AG04449 (cell line): Measurements from ENCODE around the gene CIAO2B.
A peak's percentile ranks its signal among the peaks of the same experiment; 100 is the strongest.

Experiments used
- CTCF ChIA-PET: fragments of 350-600 bp; formaldehyde crosslinking; extraction: SDS; loops from one replicate; lab custom pipeline; 2021; ENCODE audit warnings: antibody characterized with exemption; lab: Yijun Ruan, JAX
- POLR2A ChIA-PET: fragments of 400-600, 350-600 bp; formaldehyde crosslinking; extraction: SDS; loops from one replicate; lab custom pipeline; 2020; ENCODE audit warnings: antibody characterized with exemption, inconsistent platforms; lab: Yijun Ruan, JAX
- DNase-seq: peaks from one replicate; pipeline ENCODE4 v3.0.0-alpha.2; 2010; ENCODE audit warnings: low read depth, low spot score
- H3K4me3 ChIP-seq: 2 replicates; pipeline ENCODE4 v1.5.1; 2011; ENCODE audit warnings: low read depth, mild to moderate bottlenecking, control low read depth, low read length
- TF ChIP-seq, protein P1 (sequence below): IDR thresholded peaks from one replicate; pipeline ENCODE4 v1.5.1; 2011; ENCODE audit warnings: mild to moderate bottlenecking, moderate library complexity, low read length, control low read depth, inconsistent platforms; ENCODE audit not compliant: insufficient read depth; ENCODE audit errors: missing control alignments

Gene CIAO2B

DNA sequence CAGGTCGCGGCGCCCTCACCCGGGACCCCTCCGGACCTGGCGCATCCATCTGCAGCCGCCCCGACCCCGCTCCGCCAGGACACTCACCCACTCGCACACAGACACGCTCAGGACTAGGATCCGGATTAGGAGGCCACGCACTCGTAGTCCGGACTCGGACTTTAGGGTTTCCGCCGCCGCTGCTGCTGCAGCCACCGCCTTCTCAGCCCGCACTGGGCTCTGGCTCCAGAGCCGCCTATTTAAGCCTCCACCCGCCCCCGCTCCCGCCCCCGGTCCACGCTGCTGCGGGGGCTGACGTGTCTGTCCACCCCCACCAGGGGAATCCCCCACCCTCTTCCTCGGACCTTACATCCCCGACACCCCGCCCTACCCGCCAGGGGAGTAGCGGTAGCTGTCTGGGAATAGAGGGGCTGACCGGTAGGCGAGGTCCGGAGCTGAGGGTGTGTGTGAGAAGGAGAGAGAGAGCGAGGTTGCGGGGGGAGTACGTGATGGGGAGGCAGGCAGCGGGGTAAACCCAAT lies 8.8 kb downstream of the CIAO2B start, which contains the start of gene RRAD:
Gene RRAD (minus strand): TSS at position 214 of the 519 bp plus-strand sequence. CDS start 356 bp downstream, outside the sequence.
- TF ChIP-seq, protein P1, sequence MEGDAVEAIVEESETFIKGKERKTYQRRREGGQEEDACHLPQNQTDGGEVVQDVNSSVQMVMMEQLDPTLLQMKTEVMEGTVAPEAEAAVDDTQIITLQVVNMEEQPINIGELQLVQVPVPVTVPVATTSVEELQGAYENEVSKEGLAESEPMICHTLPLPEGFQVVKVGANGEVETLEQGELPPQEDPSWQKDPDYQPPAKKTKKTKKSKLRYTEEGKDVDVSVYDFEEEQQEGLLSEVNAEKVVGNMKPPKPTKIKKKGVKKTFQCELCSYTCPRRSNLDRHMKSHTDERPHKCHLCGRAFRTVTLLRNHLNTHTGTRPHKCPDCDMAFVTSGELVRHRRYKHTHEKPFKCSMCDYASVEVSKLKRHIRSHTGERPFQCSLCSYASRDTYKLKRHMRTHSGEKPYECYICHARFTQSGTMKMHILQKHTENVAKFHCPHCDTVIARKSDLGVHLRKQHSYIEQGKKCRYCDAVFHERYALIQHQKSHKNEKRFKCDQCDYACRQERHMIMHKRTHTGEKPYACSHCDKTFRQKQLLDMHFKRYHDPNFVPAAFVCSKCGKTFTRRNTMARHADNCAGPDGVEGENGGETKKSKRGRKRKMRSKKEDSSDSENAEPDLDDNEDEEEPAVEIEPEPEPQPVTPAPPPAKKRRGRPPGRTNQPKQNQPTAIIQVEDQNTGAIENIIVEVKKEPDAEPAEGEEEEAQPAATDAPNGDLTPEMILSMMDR: no peak
- peak within 1 kb of the TSS; percentile 46 for H3K4me3 ChIP-seq
- DNase-seq: no peak
- ChIA-PET CTCF (interaction anchor here (0.5 to 15.4 kb wide), 7 partner anchors 8 to 420 kb away, joined by 3 to 350 read pairs (median 3); partner anchors contain the start of genes CDH16 and NAE1), POLR2A (no interaction called here)

DNA sequence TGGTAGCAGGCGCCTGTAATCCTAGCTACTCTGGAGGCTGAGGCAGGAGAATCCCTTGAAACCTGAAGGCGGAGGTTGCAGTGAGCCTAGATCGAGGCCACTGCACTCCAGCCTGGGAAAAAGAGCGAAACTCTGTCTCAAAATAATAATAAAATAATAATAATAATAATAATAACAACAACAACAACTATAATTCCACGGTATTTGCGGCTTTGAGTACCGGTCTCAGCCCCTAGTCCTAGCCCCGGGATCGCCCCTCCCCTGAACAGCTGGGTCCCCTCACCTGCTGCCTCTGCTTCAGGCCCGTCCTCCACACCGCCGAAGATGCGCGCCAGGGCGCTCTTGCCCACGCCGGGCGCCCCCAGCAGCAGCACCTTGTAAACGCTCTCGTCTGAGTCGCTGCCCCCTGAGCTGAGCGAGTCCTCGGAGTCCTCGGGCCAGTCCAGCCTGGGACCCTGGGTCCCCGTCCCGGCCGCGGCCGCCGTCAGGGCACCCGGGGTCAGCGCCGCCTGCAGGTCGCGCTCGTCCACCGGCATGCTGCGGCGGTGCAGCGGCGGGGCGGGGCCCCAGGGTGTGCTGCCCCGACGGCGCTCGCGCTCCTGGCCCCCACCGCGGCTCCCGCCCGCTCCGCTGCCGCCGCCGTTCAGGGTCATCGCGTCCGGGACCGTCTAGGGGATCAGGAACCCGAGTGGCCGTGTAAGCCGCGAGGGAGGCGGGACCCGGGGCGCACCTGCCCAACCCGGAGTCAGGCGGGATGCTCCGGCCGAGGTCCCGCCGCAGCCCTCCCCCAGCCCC lies 9.5 kb downstream of the CIAO2B start:
- POLR2A ChIA-PET: no interaction called here
- TF ChIP-seq, protein P1: peak; percentile 27
- peak overlapping the region; percentile 46 for H3K4me3 ChIP-seq
- no peak for DNase-seq
- CTCF ChIA-PET: interaction anchor here (0.5 to 15.4 kb wide), 4 partner anchors 23 to 421 kb away, joined by 3 to 350 read pairs (median 4); partner anchors contain the start of gene NAE1

DNA sequence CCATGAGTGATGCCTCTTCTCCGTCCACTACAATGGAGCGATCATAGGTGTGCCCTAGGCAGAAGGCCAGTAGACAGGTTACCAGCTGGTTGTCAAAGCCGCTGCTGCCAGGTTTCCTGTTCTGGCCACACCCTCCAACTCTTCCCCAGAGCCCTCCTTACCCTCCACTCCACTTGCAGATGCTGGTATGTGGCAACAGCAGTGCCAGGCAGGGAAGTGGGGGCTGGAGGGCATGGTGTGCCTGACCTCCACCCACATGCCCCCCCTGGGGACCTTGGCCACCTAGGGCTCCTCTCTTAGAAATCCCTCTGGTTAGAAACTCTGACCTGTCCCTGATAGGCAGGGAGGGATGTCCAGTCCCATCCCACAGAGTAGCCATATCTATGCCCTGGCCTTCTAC lies 10.3 kb downstream of the CIAO2B start:
- no peak for DNase-seq
- POLR2A ChIA-PET: no interaction called here
- H3K4me3 ChIP-seq: no peak overlapping the region
- TF ChIP-seq, protein P1: no peak
- CTCF ChIA-PET: interaction anchor here (15.4 kb wide), 1 partner anchor 22 kb away, joined by 350 read pairs; no protein-coding TSS in a partner anchor

DNA sequence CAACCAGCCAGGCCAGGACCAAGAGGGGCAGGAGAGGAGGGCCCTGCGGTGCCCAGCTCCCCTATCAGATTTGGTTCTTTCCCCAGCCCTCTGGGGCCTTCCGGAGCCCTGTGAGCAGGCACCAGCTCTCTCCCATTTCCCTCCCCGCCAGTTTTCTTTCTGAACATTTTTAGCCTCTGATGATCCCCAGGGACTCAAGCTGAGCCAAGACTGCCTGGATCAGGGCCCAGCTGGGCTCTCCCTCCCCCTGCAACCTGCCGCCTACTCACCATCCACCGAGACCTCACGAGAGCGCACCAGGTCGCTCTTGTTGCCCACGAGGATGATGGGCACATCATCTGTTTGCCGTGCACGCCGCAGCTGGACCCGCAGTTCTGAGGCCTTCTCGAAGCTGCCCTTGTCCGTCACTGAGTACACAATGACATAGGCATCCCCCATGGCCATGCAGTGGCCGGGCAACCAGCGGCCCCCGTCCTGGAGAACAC lies 10.9 kb downstream of the CIAO2B start:
- no peak for DNase-seq
- H3K4me3 ChIP-seq: no peak overlapping the region
- POLR2A ChIA-PET: no interaction called here
- TF ChIP-seq, protein P1: no peak
- CTCF ChIA-PET: interaction anchor here (15.4 kb wide), 1 partner anchor 21 kb away, joined by 350 read pairs; no protein-coding TSS in a partner anchor

DNA sequence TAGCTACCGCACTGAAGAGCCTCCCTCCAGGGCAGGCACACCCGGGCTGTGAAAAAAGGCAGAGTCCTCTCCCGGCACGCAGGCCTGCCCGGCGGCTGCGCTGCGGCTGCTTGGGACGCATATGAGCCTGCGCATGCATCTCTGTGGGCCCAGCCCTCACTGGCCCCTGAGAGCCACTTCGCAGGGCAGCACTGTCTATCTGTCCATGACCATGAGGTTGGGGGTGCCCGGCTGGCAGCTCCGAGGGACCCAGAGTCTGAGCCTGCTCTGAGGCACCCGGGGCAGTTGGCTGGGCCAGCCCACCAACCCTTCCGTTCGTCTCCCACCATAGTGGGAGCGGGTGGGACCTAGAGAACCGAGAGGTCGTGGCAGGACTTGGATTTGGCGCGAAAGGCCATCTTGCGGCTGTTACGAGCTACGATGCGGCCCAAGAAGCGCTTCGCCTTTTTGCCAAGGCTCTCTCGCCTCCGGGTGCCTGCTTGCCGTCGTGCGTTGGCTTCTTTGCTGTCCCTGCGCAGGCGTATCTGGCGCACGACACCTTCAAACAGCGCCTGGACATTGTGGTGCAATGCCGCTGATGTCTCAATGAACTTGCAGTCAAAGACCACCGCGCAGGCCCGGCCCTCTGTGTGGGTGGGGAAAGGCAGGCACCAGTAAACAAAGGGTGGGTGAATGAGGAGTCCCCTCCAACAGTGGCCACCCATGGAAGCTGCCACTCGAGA lies 12.3 kb downstream of the CIAO2B start:
- DNase-seq: no peak
- H3K4me3 ChIP-seq: no peak overlapping the region
- ChIA-PET POLR2A (no interaction called here), CTCF (interaction anchor here (0.9 to 15.4 kb wide), 3 partner anchors 20 to 233 kb away, joined by 3 to 350 read pairs (median 3); no protein-coding TSS in a partner anchor)
- TF ChIP-seq, protein P1: no peak
